SK-N-SH treated with all-trans-retinoic acid at 6 μM for 48 hours (cell line): Measurements from ENCODE around the gene UBE2H.

Experiments used
- BACH2 ChIP-seq: fragments of 250-450 bp; sonication (Bioruptor Pico); IDR thresholded peaks from 2 replicates; pipeline ENCODE4 v1.9.0; 2021; ENCODE audit warnings: mild to moderate bottlenecking, borderline replicate concordance
- CSDC2 ChIP-seq: fragments of 250-450 bp; sonication (Bioruptor Pico); IDR thresholded peaks from 2 replicates; pipeline ENCODE4 v1.5.0; 2020; ENCODE audit warnings: mild to moderate bottlenecking, moderate library complexity
- GLIS3 ChIP-seq: fragments of 250-450 bp; sonication (Bioruptor Pico); IDR thresholded peaks from 2 replicates; pipeline ENCODE4 v1.5.0; 2020; ENCODE audit warnings: mild to moderate bottlenecking, moderate library complexity
- PPARA ChIP-seq: fragments of 250-450 bp; sonication (Bioruptor Pico); IDR thresholded peaks from 2 replicates; pipeline ENCODE4 v1.5.0; 2020; ENCODE audit warnings: mild to moderate bottlenecking, borderline replicate concordance
- RARB ChIP-seq: fragments of 250-450 bp; sonication (Bioruptor Pico); IDR thresholded peaks from 2 replicates; pipeline ENCODE4 v1.8.0; 2021; ENCODE audit warnings: mild to moderate bottlenecking, moderate library complexity
- ZC3H10 ChIP-seq: fragments of 250-450 bp; sonication (Bioruptor Pico); IDR thresholded peaks from 2 replicates; pipeline ENCODE4 v1.5.1; 2021; ENCODE audit warnings: mild to moderate bottlenecking, moderate library complexity
- ZNF70 ChIP-seq: fragments of 450-650 bp; formaldehyde crosslinking; IDR thresholded peaks from 2 replicates; pipeline ENCODE4 v1.5.0; 2020; ENCODE audit warnings: mild to moderate bottlenecking, moderate library complexity
- ZNF8 ChIP-seq: fragments of 450-650 bp; formaldehyde crosslinking; IDR thresholded peaks from 2 replicates; pipeline ENCODE4 v1.5.0; 2020; ENCODE audit warnings: mild to moderate bottlenecking, moderate library complexity
- TF ChIP-seq, protein P1 (sequence below): fragments of 250-450 bp; sonication (Bioruptor Pico); IDR thresholded peaks from 2 replicates; pipeline ENCODE4 v1.5.1; 2021; ENCODE audit warnings: mild to moderate bottlenecking, moderate library complexity
- TF ChIP-seq, protein P2 (sequence below): fragments of 250-450 bp; sonication (Bioruptor Pico); IDR thresholded peaks from 2 replicates; pipeline ENCODE4 v1.8.0; 2020; ENCODE audit warnings: mild to moderate bottlenecking, moderate library complexity, borderline replicate concordance

DNA sequence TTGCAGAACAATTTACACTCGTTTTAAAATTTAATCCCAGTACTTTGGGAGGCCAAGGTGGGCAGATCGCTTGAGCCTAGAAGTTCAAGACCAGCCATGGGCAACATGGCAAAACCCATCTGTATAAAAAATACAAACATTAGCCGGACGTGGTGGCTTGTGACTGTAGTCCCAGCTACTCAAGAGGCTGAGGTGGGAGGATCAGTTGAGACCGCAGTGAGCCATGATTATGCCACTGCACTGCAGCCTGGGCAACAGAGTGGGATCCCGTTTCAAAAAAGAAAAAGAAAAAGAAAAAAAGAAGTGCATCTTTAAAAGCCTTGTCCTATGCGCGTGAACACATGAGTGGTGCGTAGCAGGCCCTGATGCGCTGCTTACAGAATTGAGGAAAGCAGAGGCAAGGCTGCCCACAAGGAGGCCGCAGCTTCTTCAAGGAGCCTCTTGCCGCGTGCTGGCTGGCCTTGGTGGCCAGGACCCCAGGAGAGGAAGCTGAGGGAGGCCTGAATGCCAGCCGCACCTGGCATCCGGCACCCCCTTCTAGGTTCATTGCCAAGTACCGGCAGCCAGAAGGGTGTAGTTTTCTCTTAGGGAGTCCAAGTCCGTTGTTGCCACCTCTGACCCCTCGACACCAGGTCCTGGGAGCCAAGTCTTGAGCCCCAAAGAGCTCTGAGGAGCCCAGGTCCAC is 124.5 kb downstream of the UBE2H start:
- TF ChIP-seq BACH2: no peak
- TF ChIP-seq CSDC2 (CRISPR knock-in tag): no peak
- TF ChIP-seq PPARA (CRISPR knock-in tag): no peak
- no peak for TF ChIP-seq GLIS3
- TF ChIP-seq, protein P1, sequence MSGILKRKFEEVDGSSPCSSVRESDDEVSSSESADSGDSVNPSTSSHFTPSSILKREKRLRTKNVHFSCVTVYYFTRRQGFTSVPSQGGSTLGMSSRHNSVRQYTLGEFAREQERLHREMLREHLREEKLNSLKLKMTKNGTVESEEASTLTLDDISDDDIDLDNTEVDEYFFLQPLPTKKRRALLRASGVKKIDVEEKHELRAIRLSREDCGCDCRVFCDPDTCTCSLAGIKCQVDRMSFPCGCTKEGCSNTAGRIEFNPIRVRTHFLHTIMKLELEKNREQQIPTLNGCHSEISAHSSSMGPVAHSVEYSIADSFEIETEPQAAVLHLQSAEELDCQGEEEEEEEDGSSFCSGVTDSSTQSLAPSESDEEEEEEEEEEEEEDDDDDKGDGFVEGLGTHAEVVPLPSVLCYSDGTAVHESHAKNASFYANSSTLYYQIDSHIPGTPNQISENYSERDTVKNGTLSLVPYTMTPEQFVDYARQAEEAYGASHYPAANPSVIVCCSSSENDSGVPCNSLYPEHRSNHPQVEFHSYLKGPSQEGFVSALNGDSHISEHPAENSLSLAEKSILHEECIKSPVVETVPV (CRISPR knock-in tag): no peak
- no peak for TF ChIP-seq RARB (CRISPR knock-in tag)
- no peak for TF ChIP-seq ZNF8 (CRISPR knock-in tag)
- no peak for TF ChIP-seq ZNF70
- TF ChIP-seq, protein P2, sequence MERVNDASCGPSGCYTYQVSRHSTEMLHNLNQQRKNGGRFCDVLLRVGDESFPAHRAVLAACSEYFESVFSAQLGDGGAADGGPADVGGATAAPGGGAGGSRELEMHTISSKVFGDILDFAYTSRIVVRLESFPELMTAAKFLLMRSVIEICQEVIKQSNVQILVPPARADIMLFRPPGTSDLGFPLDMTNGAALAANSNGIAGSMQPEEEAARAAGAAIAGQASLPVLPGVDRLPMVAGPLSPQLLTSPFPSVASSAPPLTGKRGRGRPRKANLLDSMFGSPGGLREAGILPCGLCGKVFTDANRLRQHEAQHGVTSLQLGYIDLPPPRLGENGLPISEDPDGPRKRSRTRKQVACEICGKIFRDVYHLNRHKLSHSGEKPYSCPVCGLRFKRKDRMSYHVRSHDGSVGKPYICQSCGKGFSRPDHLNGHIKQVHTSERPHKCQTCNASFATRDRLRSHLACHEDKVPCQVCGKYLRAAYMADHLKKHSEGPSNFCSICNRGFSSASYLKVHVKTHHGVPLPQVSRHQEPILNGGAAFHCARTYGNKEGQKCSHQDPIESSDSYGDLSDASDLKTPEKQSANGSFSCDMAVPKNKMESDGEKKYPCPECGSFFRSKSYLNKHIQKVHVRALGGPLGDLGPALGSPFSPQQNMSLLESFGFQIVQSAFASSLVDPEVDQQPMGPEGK (CRISPR knock-in tag): no peak
- no peak for TF ChIP-seq ZC3H10 (CRISPR knock-in tag)
